Chondrocyte (in vitro differentiated cells): ENCODE results near the gene DALRD3. TPM values are rescaled to one million over a fixed set of nuclear protein-coding genes. Genes with fewer than 3 reads are reported as not detected.

Experiments used
- DNase-seq: peaks from one replicate; pipeline ENCODE4 v3.0.0; 2021; ENCODE audit warnings: mixed read lengths, low spot score
- H3K27ac Mint-ChIP-seq: one replicate; pipeline ENCODE4 v1.8.0; 2021; ENCODE audit warnings: mild to moderate bottlenecking, moderate library complexity, mixed read lengths; ENCODE audit not compliant: unreplicated experiment
- H3K27me3 Mint-ChIP-seq: 2 replicates; pipeline ENCODE4 v1.8.0; 2021; ENCODE audit warnings: low read depth, mixed read lengths
- H3K36me3 Mint-ChIP-seq: 2 replicates; pipeline ENCODE4 v1.8.0; 2021; ENCODE audit warnings: low read depth, mixed read lengths
- H3K4me1 Mint-ChIP-seq: 2 replicates; pipeline ENCODE4 v1.8.0; 2021; ENCODE audit warnings: low read depth, mild to moderate bottlenecking, mixed read lengths
- H3K4me3 Mint-ChIP-seq: one replicate; pipeline ENCODE4 v1.8.0; 2021; ENCODE audit warnings: mild to moderate bottlenecking, moderate library complexity, mixed read lengths; ENCODE audit not compliant: unreplicated experiment
- H3K9me3 Mint-ChIP-seq: 2 replicates; pipeline ENCODE4 v1.8.0; 2021; ENCODE audit warnings: low read depth, mixed read lengths
- CTCF ChIP-seq: fragments of 200-600 bp; sonication (generic); IDR thresholded peaks from 2 replicates; pipeline ENCODE4 v1.5.0; 2021; ENCODE audit warnings: antibody characterized with exemption, mild to moderate bottlenecking, moderate library complexity
- total RNA-seq: library from RNA; stranded (reverse); gene quantifications from 3 replicates; pipeline ENCODE4 v1.2.1, GENCODE V29; 2021

The DALRD3 gene
- total RNA-seq, 1 donor from 2014 or later, result 21.5 TPM

DNA sequence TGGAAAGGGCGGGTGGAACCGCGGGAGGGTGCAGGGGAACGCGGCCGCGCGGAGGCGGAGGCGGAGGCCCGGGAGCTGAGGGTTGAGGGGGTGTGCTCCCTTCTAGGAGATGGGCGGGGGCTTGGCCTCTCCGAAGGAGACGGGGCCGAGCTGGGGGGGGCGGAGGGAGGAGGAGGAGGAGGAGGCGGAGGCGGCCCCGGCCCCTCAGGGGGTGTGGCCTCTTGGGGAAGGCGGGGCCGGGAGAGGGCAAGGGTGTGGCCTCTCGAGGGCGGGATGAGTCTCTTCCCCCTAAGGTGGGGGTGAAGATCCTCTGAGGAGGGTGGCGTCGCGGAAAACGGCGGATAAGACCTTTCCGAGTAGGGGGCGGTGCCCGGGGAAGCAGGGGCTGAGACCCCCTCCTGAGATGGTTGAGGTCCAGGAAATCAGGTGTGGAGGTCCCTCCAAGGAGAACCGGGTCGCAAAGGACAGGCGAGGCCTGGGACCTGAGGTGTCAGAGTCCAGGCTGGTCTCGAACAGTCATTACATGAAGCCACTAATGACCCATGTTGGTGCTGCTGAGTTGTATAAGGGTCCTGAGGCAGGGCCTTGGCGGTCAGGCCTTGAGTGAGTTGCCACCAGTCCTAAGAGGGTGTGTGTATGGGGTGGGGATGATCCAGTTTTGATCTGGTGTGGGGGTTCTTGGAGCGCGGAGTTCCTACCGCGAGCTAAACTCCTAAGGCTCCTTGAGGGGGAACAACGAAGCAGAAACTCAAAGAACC is 10.4 kb downstream of the DALRD3 start:
- no peak for DNase-seq
- Mint-ChIP-seq H3K27ac (peak overlapping the region; percentile 98), H3K4me1 (peaks cover 35% of the 10 kb centered on the region), H3K27me3 (no peaks in the 10 kb centered on the region), H3K36me3 (peaks cover 11% of the 10 kb centered on the region), H3K4me3 (peak overlapping the region; percentile 99), H3K9me3 (no peaks in the 10 kb centered on the region)
- TF ChIP-seq CTCF, result peak; percentile 44

GRCh38 chr3:49007068-49007770 is 11.2 kb downstream of the DALRD3 start, which contains the start of gene WDR6:
Gene WDR6, plus strand, starts transcription at chr3:49007391. Its CDS starts 41 bp downstream, at chr3:49007432.
- peak; percentile 77 for TF ChIP-seq CTCF
- H3K27me3 Mint-ChIP-seq, result no peaks in the 10 kb centered on the region
- H3K4me3 Mint-ChIP-seq, result peak within 1 kb of the TSS; percentile 99
- peak; percentile 100 for DNase-seq
- peak within 1 kb of the TSS; percentile 98 for H3K27ac Mint-ChIP-seq
- no peaks in the 10 kb centered on the region for H3K9me3 Mint-ChIP-seq
- peaks cover 34% of the 10 kb centered on the region for H3K4me1 Mint-ChIP-seq
- H3K36me3 Mint-ChIP-seq, result peaks cover 11% of the 10 kb centered on the region

- TF ChIP-seq CTCF, result no peak
- DNase-seq, result no peak
- H3K9me3 Mint-ChIP-seq, result no peaks in the 10 kb centered on the region
- peaks cover 30% of the 10 kb centered on the region for H3K4me1 Mint-ChIP-seq
- peak overlapping the region; percentile 99 for H3K4me3 Mint-ChIP-seq
- H3K27ac Mint-ChIP-seq, result peak overlapping the region; percentile 98
- peaks cover 8% of the 10 kb centered on the region for H3K36me3 Mint-ChIP-seq
- no peaks in the 10 kb centered on the region for H3K27me3 Mint-ChIP-seq
These were observed 11.8 kb downstream of the DALRD3 start for GRCh38 chr3:49006408-49007067.

DNA sequence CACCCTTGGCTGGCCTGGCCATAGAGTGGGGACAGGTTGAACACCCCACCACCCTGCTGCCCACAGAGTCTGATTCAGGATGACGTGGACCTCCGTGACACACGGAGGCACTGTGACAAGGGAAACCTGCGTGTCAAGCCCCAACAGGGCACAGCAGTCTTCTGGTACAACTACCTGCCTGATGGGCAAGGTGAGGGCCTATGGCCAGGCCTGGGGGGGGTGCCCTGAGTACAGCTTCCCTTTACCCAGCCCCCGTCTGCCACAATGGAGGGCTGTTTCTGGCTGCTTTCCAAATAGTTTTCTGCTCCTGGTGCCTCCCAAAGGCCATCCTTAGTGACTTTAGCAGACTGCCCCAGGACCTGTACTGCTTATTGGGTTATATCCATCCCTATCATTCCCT is 12.4 kb downstream of the DALRD3 start:
- Mint-ChIP-seq H3K9me3 (no peaks in the 10 kb centered on the region), H3K27me3 (no peaks in the 10 kb centered on the region), H3K27ac (peak overlapping the region; percentile 98), H3K4me1 (peaks cover 30% of the 10 kb centered on the region), H3K36me3 (peaks cover 7% of the 10 kb centered on the region), H3K4me3 (peak overlapping the region; percentile 99)
- no peak for TF ChIP-seq CTCF
- DNase-seq, result no peak

DNA sequence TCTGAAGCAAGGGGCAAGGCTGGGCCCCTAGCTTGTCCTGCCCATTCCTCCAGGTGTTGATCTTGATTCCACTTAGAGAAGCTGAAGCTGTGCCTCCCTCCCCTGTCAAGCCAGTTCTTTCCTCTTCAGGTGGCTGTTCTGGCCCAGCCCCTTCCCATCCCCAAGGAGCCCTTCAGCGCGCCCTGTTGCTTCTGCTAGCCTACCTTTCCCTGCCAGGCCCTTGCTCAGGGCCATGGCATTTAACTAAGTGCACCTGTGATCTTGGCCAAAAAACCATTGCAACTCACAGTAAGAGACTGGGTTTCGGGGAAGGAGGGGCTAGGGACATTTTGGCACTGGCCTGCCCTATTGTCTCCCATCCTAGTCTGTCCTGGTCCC is 13.1 kb downstream of the DALRD3 start:
- H3K27ac Mint-ChIP-seq, result no peak overlapping the region
- H3K27me3 Mint-ChIP-seq, result no peaks in the 10 kb centered on the region
- no peak overlapping the region for H3K4me3 Mint-ChIP-seq
- DNase-seq, result no peak
- peaks cover 28% of the 10 kb centered on the region for H3K4me1 Mint-ChIP-seq
- H3K36me3 Mint-ChIP-seq, result peaks cover 7% of the 10 kb centered on the region
- H3K9me3 Mint-ChIP-seq, result no peaks in the 10 kb centered on the region
- TF ChIP-seq CTCF, result no peak
